WTC11 (cell line): ENCODE measurements around the gene INCENP.

Source experiments
- CREM ChIP-seq: sonication (generic); formaldehyde crosslinking; IDR thresholded peaks from 2 replicates; pipeline ENCODE4 v1.8.1; 2022; ENCODE audit warnings: mild to moderate bottlenecking, missing genetic modification reagents, moderate library complexity
- NR1H2 ChIP-seq: sonication (generic); formaldehyde crosslinking; IDR thresholded peaks from 2 replicates; pipeline ENCODE4 v1.9.0; 2021; ENCODE audit warnings: mild to moderate bottlenecking, moderate library complexity, missing genetic modification reagents
- SP1 ChIP-seq: sonication (generic); formaldehyde crosslinking; conservative IDR thresholded peaks from 2 replicates; pipeline ENCODE4 v1.8.1; 2022; ENCODE audit warnings: missing genetic modification reagents
- TEAD4 ChIP-seq: sonication (generic); formaldehyde crosslinking; IDR thresholded peaks from 2 replicates; pipeline ENCODE4 v1.8.0; 2022; ENCODE audit warnings: mild to moderate bottlenecking, missing genetic modification reagents
- TF ChIP-seq, protein P1 (sequence below): sonication (generic); formaldehyde crosslinking; IDR thresholded peaks from 2 replicates; pipeline ENCODE4 v1.8.0; 2022; ENCODE audit warnings: mild to moderate bottlenecking, missing genetic modification reagents
- TF ChIP-seq, protein P2 (sequence below): fragments of 200-600 bp; IDR thresholded peaks from 2 replicates; pipeline ENCODE4 v1.8.0; 2022; ENCODE audit warnings: antibody characterized with exemption
- TF ChIP-seq, protein P3 (sequence below): fragments of 250-450 bp; sonication (Bioruptor Pico); IDR thresholded peaks from 2 replicates; pipeline ENCODE4 v1.9.0; 2021; ENCODE audit warnings: moderate library complexity, mild to moderate bottlenecking, inconsistent platforms, borderline replicate concordance
- TF ChIP-seq, protein P4 (sequence below): sonication (generic); formaldehyde crosslinking; IDR thresholded peaks from 2 replicates; pipeline ENCODE4 v1.8.1; 2023; ENCODE audit warnings: mild to moderate bottlenecking, missing genetic modification reagents
- TF ChIP-seq, protein P5 (sequence below): sonication (generic); formaldehyde crosslinking; conservative IDR thresholded peaks from 2 replicates; pipeline ENCODE4 v1.8.1; 2022; ENCODE audit warnings: mild to moderate bottlenecking, missing genetic modification reagents

DNA sequence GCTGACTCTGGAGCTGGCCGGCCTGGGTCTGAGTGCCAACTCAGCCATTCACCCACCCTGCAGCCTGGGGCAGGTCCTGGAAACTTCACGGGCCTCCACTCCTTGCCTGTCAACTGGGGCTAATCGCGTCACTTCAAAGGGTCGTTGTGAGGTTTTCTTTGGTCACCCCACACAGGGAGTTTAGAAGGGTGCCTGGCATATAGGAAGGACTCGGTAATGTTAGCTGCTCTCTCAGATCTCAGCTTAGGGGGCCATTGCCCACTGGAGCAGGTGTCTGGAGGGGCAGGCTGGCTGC lies 7.3 kb downstream of the INCENP start:
- TF ChIP-seq, protein P1, sequence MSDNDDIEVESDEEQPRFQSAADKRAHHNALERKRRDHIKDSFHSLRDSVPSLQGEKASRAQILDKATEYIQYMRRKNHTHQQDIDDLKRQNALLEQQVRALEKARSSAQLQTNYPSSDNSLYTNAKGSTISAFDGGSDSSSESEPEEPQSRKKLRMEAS (CRISPR knock-in tag) = no peak
- TF ChIP-seq TEAD4 (CRISPR knock-in tag) (no peak), SP1 (CRISPR knock-in tag) (no peak), CREM (CRISPR knock-in tag) (no peak), NR1H2 (CRISPR knock-in tag) (no peak)
- TF ChIP-seq, protein P2, sequence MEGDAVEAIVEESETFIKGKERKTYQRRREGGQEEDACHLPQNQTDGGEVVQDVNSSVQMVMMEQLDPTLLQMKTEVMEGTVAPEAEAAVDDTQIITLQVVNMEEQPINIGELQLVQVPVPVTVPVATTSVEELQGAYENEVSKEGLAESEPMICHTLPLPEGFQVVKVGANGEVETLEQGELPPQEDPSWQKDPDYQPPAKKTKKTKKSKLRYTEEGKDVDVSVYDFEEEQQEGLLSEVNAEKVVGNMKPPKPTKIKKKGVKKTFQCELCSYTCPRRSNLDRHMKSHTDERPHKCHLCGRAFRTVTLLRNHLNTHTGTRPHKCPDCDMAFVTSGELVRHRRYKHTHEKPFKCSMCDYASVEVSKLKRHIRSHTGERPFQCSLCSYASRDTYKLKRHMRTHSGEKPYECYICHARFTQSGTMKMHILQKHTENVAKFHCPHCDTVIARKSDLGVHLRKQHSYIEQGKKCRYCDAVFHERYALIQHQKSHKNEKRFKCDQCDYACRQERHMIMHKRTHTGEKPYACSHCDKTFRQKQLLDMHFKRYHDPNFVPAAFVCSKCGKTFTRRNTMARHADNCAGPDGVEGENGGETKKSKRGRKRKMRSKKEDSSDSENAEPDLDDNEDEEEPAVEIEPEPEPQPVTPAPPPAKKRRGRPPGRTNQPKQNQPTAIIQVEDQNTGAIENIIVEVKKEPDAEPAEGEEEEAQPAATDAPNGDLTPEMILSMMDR = no peak
- TF ChIP-seq, protein P3, sequence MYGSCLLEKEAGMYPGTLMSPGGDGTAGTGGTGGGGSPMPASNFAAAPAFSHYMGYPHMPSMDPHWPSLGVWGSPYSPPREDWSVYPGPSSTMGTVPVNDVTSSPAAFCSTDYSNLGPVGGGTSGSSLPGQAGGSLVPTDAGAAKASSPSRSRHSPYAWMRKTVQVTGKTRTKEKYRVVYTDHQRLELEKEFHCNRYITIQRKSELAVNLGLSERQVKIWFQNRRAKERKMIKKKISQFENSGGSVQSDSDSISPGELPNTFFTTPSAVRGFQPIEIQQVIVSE = no peak
- TF ChIP-seq, protein P4, sequence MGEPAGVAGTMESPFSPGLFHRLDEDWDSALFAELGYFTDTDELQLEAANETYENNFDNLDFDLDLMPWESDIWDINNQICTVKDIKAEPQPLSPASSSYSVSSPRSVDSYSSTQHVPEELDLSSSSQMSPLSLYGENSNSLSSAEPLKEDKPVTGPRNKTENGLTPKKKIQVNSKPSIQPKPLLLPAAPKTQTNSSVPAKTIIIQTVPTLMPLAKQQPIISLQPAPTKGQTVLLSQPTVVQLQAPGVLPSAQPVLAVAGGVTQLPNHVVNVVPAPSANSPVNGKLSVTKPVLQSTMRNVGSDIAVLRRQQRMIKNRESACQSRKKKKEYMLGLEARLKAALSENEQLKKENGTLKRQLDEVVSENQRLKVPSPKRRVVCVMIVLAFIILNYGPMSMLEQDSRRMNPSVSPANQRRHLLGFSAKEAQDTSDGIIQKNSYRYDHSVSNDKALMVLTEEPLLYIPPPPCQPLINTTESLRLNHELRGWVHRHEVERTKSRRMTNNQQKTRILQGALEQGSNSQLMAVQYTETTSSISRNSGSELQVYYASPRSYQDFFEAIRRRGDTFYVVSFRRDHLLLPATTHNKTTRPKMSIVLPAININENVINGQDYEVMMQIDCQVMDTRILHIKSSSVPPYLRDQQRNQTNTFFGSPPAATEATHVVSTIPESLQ = no peak
- TF ChIP-seq, protein P5, sequence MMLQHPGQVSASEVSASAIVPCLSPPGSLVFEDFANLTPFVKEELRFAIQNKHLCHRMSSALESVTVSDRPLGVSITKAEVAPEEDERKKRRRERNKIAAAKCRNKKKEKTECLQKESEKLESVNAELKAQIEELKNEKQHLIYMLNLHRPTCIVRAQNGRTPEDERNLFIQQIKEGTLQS (CRISPR knock-in tag) = no peak
